ENCODE measurements around the gene EIF4H. TPM values are rescaled to one million over a fixed set of nuclear protein-coding genes. Genes with fewer than 3 reads are reported as not detected.
"Not testable (repeated sequence)": the region's sequence is repeated elsewhere in the genome, so short reads cannot be mapped to it uniquely, and the experiment has no call there.

The EIF4H gene
- total RNA-seq, 1 experiment from 2014 or later: 453 TPM

DNA sequence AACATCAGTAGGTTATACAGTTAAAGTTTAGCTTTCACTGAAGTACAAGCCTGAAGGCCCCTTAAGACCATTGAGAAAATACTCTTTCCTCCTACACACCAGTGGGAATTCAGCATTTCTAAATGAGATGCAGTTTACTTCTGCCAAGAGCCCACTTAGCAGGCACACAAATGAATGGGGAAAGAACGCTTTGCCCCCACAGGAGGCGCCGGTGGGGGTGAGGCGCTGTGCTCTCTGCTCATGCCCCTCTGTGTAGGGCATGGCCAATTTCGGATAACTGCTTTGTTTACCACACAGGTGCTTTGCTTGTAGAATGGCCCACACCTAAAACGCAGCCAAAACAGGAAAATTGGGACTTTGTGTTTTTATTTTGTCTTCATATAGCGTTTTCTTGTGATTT, 19.8 kb downstream of the EIF4H start:
- TF ChIP-seq EZH2 (IDR thresholded peaks at IDR 0.05; ENCODE audit: borderline replicate concordance, low read depth, low read length, poor library complexity, severe bottlenecking): no peak
- TF ChIP-seq, protein P1, sequence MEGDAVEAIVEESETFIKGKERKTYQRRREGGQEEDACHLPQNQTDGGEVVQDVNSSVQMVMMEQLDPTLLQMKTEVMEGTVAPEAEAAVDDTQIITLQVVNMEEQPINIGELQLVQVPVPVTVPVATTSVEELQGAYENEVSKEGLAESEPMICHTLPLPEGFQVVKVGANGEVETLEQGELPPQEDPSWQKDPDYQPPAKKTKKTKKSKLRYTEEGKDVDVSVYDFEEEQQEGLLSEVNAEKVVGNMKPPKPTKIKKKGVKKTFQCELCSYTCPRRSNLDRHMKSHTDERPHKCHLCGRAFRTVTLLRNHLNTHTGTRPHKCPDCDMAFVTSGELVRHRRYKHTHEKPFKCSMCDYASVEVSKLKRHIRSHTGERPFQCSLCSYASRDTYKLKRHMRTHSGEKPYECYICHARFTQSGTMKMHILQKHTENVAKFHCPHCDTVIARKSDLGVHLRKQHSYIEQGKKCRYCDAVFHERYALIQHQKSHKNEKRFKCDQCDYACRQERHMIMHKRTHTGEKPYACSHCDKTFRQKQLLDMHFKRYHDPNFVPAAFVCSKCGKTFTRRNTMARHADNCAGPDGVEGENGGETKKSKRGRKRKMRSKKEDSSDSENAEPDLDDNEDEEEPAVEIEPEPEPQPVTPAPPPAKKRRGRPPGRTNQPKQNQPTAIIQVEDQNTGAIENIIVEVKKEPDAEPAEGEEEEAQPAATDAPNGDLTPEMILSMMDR (conservative IDR thresholded peaks at IDR 0.05; ENCODE audit: low read depth, low read length): no peak
- CTCF ChIA-PET: interaction anchor here (1.5 kb wide), 1 partner anchor 13 kb away, joined by 4 read pairs; no protein-coding TSS in a partner anchor
- intact Hi-C loops (cut with micrococcal nuclease; ENCODE audit: unreplicated experiment): no loop called here
- POLR2A ChIA-PET (ENCODE audit: low non-redundant PET): interaction anchor here (0.6 kb wide), 1 partner anchor 490 kb away, joined by 4 read pairs; no protein-coding TSS in a partner anchor
- Histone ChIP-seq H3K4me1 (ENCODE audit: insufficient read depth, low read length, poor library complexity, severe bottlenecking) (no peaks in the 10 kb centered on the region), H3K9me3 (ENCODE audit: low read depth, low read length, poor library complexity, severe bottlenecking) (no peaks in the 10 kb centered on the region), H3K27me3 (replicated peaks; ENCODE audit: insufficient read depth, low read depth, low read length, poor library complexity) (no peaks in the 10 kb centered on the region), H3K36me3 (ENCODE audit: insufficient read depth, low read length, poor library complexity, severe bottlenecking) (peaks cover 74% of the 10 kb centered on the region), H3K27ac (ENCODE audit: low read depth, low read length, poor library complexity, severe bottlenecking) (no peak overlapping the region), H3K4me3 (ENCODE audit: low read depth, low read length, poor library complexity, severe bottlenecking) (no peak overlapping the region)
- no TSS peak for BruUV-seq (replicated peaks)
- DNase-seq (ENCODE audit: low spot score): no peak

DNA sequence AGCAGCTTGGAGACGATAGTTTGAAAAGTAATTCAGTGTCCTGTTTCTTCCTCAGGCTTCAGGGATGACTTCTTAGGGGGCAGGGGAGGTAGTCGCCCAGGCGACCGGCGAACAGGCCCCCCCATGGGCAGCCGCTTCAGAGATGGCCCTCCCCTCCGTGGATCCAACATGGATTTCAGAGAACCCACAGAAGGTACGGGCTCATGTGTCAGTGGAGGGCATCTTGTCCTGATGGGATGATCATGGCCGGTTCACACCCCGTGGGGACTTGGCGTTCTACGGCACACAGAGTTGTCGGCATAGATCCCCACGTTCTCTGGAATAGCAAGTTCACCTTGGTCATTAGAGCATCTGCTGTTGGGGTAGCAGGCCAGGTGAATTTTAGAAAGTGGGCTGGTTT, 20.5 kb downstream of the EIF4H start:
- POLR2A ChIA-PET (ENCODE audit: low non-redundant PET): no interaction called here
- intact Hi-C loops (cut with micrococcal nuclease; ENCODE audit: unreplicated experiment): no loop called here
- Histone ChIP-seq H3K4me3 (ENCODE audit: low read depth, low read length, poor library complexity, severe bottlenecking) (no peak overlapping the region), H3K9me3 (ENCODE audit: low read depth, low read length, poor library complexity, severe bottlenecking) (no peaks in the 10 kb centered on the region), H3K27ac (ENCODE audit: low read depth, low read length, poor library complexity, severe bottlenecking) (no peak overlapping the region), H3K4me1 (ENCODE audit: insufficient read depth, low read length, poor library complexity, severe bottlenecking) (no peaks in the 10 kb centered on the region), H3K27me3 (replicated peaks; ENCODE audit: insufficient read depth, low read depth, low read length, poor library complexity) (no peaks in the 10 kb centered on the region), H3K36me3 (ENCODE audit: insufficient read depth, low read length, poor library complexity, severe bottlenecking) (peaks cover 66% of the 10 kb centered on the region)
- CTCF ChIA-PET: interaction anchor here (1.5 kb wide), 1 partner anchor 12 kb away, joined by 4 read pairs; no protein-coding TSS in a partner anchor
- TF ChIP-seq, protein P1 (conservative IDR thresholded peaks at IDR 0.05; ENCODE audit: low read depth, low read length): no peak
- TF ChIP-seq EZH2 (IDR thresholded peaks at IDR 0.05; ENCODE audit: borderline replicate concordance, low read depth, low read length, poor library complexity, severe bottlenecking): no peak
- DNase-seq (ENCODE audit: low spot score): no peak
- BruUV-seq (replicated peaks): no TSS peak

DNA sequence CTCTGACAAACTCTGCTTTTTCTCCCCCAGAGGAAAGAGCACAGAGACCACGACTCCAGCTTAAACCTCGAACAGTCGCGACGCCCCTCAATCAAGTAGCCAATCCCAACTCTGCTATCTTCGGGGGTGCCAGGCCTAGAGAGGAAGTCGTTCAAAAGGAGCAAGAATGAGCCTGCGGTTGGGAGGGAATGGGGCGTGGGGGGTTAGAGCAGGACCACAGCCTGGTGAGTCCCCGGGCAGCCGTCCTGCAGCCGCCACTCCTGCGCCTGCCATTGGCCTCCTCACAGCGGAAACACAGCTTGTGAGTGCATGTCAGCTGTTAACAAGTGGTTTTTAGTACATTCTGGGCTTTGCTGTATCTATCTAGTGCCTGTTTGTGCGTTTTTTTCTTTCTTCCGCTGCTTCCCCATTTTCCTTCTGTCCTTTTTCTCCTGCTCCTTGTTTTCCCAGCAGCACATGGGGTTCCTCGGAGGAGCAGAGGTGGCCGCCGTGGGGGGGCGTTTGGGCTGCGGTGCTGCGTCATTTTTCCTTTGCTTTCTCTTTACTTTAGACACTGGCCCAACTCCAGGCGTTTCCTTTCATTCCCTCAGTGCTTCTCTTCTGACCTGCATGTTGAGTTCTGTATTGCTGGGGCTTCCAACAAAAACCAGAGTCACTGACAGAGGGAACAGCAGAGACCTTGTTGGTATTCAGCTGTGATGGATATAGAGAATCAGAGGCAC, 21.1 kb downstream of the EIF4H start:
- H3K36me3 ChIP-seq (ENCODE audit: insufficient read depth, low read length, poor library complexity, severe bottlenecking): peaks cover 60% of the 10 kb centered on the region
- DNase-seq (ENCODE audit: low spot score); H3K4me1 ChIP-seq (ENCODE audit: insufficient read depth, low read length, poor library complexity, severe bottlenecking); H3K4me3 ChIP-seq (ENCODE audit: low read depth, low read length, poor library complexity, severe bottlenecking); CTCF ChIA-PET; H3K27ac ChIP-seq (ENCODE audit: low read depth, low read length, poor library complexity, severe bottlenecking); H3K27me3 ChIP-seq (replicated peaks; ENCODE audit: insufficient read depth, low read depth, low read length, poor library complexity); BruUV-seq (replicated peaks); POLR2A ChIA-PET (ENCODE audit: low non-redundant PET); H3K9me3 ChIP-seq (ENCODE audit: low read depth, low read length, poor library complexity, severe bottlenecking); intact Hi-C loops (cut with micrococcal nuclease; ENCODE audit: unreplicated experiment): not testable (repeated sequence)

DNA sequence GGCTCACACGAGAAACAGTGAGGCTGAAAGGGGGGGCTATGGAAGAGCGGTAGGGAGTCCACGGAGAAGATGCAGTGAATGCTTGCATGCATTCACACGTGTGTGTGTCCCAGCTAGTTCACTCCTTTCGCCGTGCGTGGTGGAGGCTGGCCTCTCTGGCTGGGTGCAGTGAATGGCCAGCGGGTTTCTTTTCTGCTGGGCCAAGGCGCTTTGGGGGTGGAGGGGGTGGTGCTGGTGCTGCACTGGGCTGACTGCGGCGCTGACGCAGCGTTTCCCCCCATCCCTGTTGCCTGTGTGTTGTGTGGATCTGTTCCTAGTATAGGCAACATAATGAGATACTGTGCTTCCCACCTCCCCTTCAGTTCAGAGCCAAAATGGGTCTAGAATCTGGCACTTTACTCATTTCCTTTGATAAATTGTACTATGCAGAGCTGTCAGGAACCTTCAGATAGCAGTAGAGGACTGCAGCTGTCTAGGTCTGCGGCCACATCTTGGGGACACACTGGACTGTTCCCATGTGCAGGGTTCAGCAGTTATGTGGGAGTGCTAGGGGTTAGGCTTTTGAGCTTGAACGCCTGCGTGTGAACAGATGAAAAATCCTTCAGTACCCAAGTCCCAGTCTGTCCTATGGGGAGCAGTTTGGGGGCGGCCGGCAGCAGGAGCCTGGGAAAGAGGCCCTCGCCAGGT, 22.0 kb downstream of the EIF4H start:
- H3K4me3 ChIP-seq (ENCODE audit: low read depth, low read length, poor library complexity, severe bottlenecking); H3K9me3 ChIP-seq (ENCODE audit: low read depth, low read length, poor library complexity, severe bottlenecking); CTCF ChIA-PET; DNase-seq (ENCODE audit: low spot score); intact Hi-C loops (cut with micrococcal nuclease; ENCODE audit: unreplicated experiment); H3K27me3 ChIP-seq (replicated peaks; ENCODE audit: insufficient read depth, low read depth, low read length, poor library complexity); H3K4me1 ChIP-seq (ENCODE audit: insufficient read depth, low read length, poor library complexity, severe bottlenecking); BruUV-seq (replicated peaks); POLR2A ChIA-PET (ENCODE audit: low non-redundant PET); H3K27ac ChIP-seq (ENCODE audit: low read depth, low read length, poor library complexity, severe bottlenecking): not testable (repeated sequence)
- H3K36me3 ChIP-seq (ENCODE audit: insufficient read depth, low read length, poor library complexity, severe bottlenecking): peaks cover 52% of the 10 kb centered on the region

Measured in A673 (cell line).